ENCODE measurements around the gene NCK2. TPM values are rescaled to one million over a fixed set of nuclear protein-coding genes. Genes with fewer than 3 reads are reported as not detected.

The NCK2 gene
- total and polyA plus RNA-seq, 12 donors: 18.5 to 45.1 (median 29.0) TPM

DNA sequence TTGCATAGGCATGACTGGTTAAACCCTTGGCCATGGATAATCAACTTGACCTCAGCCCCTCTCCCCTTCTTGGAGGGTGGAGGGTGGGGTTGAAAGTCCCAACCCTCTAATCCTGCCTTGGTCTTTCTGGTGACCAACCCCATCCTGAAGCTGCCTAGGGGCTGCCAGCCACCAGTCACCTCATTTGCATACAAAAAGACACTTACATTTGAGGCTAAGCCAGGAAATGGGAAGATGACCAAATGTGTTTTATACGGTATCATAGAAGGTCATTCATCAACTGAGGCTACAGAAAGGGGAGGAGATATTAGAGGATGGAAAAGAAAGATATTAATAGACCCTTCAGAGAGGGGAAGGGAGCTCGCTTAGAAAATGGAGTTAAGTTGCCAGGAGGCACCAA is 96.8 kb downstream of the NCK2 start:
- TF ChIP-seq, protein P1, sequence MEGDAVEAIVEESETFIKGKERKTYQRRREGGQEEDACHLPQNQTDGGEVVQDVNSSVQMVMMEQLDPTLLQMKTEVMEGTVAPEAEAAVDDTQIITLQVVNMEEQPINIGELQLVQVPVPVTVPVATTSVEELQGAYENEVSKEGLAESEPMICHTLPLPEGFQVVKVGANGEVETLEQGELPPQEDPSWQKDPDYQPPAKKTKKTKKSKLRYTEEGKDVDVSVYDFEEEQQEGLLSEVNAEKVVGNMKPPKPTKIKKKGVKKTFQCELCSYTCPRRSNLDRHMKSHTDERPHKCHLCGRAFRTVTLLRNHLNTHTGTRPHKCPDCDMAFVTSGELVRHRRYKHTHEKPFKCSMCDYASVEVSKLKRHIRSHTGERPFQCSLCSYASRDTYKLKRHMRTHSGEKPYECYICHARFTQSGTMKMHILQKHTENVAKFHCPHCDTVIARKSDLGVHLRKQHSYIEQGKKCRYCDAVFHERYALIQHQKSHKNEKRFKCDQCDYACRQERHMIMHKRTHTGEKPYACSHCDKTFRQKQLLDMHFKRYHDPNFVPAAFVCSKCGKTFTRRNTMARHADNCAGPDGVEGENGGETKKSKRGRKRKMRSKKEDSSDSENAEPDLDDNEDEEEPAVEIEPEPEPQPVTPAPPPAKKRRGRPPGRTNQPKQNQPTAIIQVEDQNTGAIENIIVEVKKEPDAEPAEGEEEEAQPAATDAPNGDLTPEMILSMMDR (IDR thresholded peaks at IDR 0.05): no peak
- Histone ChIP-seq H3K4me1 (peaks cover 0 to 69% (median 39%) of the 10 kb centered on the region in 9 donors), H3K27ac (no peak overlapping the region), H3K27me3 (no peaks in the 10 kb centered on the region), H3K36me3 (no peaks in the 10 kb centered on the region), H3K9me3 (peaks cover 0 to 2% (median 0%) of the 10 kb centered on the region in 11 donors), H3K4me3 (no peak overlapping the region)
- ATAC-seq (peak in 1 of 8 donors; percentile 41), DNase-seq (no peak)
- intact Hi-C loops (cut with DNase I): no loop called here
- 53 to 57% methylated on average over 2 of the region's 2 CpGs for WGBS, 2 donors

DNA sequence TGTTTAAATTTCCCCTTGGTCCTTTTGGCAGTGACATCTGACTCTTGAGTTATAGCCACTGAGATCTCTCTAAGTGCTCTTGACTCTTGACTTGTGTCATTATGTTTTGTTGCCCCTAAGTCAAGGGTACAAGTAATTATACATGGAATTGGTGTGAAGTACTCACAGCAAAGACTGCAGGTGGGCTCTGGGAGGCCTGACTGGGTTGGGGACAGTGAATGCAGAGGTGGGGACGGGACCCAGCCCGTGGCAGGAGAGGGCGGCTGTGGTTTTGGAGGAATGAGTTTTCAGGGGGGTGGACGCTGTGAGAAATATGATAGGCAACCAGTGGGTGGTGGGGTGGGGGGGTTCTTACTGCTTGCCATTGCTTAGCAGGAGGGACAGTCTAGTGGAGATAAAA is 97.8 kb downstream of the NCK2 start:
- H3K27ac ChIP-seq: no peak overlapping the region
- WGBS, 2 donors: 91 to 95% methylated on average over 4 of the region's 4 CpGs
- intact Hi-C loops (cut with DNase I): no loop called here
- no peaks in the 10 kb centered on the region for H3K36me3 ChIP-seq
- H3K9me3 ChIP-seq: no peaks in the 10 kb centered on the region
- H3K4me1 ChIP-seq: peaks cover 0 to 59% (median 34%) of the 10 kb centered on the region in 9 donors
- TF ChIP-seq, protein P1 (IDR thresholded peaks at IDR 0.05): no peak
- ATAC-seq (no peak), DNase-seq (no peak)
- H3K4me3 ChIP-seq: no peak overlapping the region
- no peaks in the 10 kb centered on the region for H3K27me3 ChIP-seq

DNA sequence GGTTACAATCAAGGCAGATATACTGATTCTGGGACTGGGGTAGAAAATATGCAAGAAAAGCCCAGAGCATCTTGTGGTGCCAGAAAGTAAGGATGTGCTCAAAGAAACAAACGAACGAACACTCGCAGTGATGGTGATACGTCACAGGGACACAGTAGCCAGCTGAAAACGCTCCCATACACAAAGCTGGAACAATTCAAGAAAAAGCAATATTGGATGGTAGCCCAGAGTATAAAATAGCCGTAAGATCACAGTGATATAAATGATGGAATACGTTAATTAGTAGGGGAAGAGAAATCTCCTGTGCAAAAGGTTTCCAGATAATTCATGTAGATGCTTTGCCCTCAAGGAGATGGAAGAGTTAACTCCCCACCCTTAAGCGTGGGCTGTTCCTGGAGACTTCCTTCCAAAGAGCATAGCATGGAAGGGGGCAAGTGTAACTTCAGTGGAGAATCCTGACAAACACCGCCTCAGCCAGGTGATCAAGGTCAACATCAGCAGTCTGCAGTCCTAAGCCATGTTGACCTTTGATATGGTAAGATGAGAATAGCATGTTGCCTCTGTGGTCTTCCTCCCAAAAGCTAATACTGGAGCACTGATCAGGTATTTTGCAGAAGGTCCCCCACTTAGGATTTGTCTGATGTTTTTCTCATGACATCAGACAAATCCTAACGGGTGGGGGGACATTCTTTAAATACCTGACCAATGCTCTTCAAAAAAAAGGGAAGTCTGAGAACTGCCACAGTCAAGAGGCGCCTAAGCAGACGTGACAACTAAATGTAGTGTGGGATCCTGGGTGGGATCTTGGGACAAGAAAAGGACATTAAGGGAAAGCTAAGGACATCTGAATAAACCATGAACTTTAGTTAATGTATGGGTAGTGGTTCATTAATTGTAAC is 99.0 kb downstream of the NCK2 start:
- Histone ChIP-seq H3K27me3 (no peaks in the 10 kb centered on the region), H3K27ac (no peak overlapping the region), H3K9me3 (no peaks in the 10 kb centered on the region), H3K36me3 (no peaks in the 10 kb centered on the region), H3K4me1 (peaks cover 0 to 48% (median 26%) of the 10 kb centered on the region in 9 donors), H3K4me3 (no peak overlapping the region)
- WGBS, 2 donors: 58 to 69% methylated on average over 12 of the region's 12 CpGs
- DNase-seq: no peak
- ATAC-seq: no peak
- intact Hi-C loops (cut with DNase I): no loop called here
- TF ChIP-seq, protein P1 (IDR thresholded peaks at IDR 0.05): no peak

DNA sequence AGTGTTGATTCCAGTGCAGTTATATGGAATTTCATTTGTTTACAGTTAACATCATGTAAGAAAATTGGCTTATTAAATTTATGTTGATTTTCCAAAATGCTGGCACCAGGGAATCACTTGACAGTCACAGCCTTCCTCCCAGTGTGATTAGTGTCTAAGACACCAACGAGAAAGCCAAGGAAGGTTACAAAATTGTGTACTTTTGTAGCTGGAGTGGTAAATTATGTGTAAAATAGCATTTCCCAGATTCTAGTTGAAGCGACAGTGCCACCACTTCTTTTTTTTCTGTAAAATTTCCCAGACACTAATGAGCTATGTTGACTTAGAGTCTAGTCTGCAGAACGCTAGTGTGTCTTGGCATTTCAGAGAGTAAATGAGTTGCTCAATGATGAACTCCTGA is 101.3 kb downstream of the NCK2 start:
- H3K27ac ChIP-seq: no peak overlapping the region
- ATAC-seq (no peak), DNase-seq (no peak)
- H3K36me3 ChIP-seq: no peaks in the 10 kb centered on the region
- H3K27me3 ChIP-seq: no peaks in the 10 kb centered on the region
- H3K9me3 ChIP-seq: no peaks in the 10 kb centered on the region
- H3K4me1 ChIP-seq: peaks cover 0 to 31% (median 15%) of the 10 kb centered on the region in 9 donors
- intact Hi-C loops (cut with DNase I): no loop called here
- TF ChIP-seq, protein P1 (IDR thresholded peaks at IDR 0.05): no peak
- WGBS, 2 donors: 88 to 89% methylated on average over 3 of the region's 3 CpGs
- H3K4me3 ChIP-seq: no peak overlapping the region

Measured in heart right ventricle (tissue), 16 donors.